Neural crest cell (in vitro differentiated cells): ENCODE measurements around the gene TBC1D30. TPM values are rescaled to one million over a fixed set of nuclear protein-coding genes. Genes with fewer than 3 reads are reported as not detected.
A peak's percentile ranks its signal among the peaks of the same experiment; 100 is the strongest.
"Not testable (repeated sequence)": the region's sequence is repeated elsewhere in the genome, so short reads cannot be mapped to it uniquely, and the experiment has no call there.

Source experiments
- DNase-seq: peaks from one replicate; pipeline ENCODE4 v3.0.0; 2021; ENCODE audit warnings: low read depth, mixed read lengths, low spot score
- H3K27ac Mint-ChIP-seq: one replicate; pipeline ENCODE4 v1.8.0; 2021; ENCODE audit warnings: mild to moderate bottlenecking, mixed read lengths; ENCODE audit not compliant: unreplicated experiment
- H3K27me3 Mint-ChIP-seq: 2 replicates; pipeline ENCODE4 v1.8.0; 2021; ENCODE audit warnings: low read depth, mild to moderate bottlenecking, mixed read lengths
- H3K36me3 Mint-ChIP-seq: 2 replicates; pipeline ENCODE4 v1.8.0; 2021; ENCODE audit warnings: low read depth, mild to moderate bottlenecking, mixed read lengths
- H3K4me1 Mint-ChIP-seq: 2 replicates; pipeline ENCODE4 v1.8.0; 2021; ENCODE audit warnings: mixed read lengths
- H3K4me3 Mint-ChIP-seq: one replicate; pipeline ENCODE4 v1.8.0; 2021; ENCODE audit warnings: mild to moderate bottlenecking, mixed read lengths
- H3K9me3 Mint-ChIP-seq: 2 replicates; pipeline ENCODE4 v1.8.0; 2021; ENCODE audit warnings: mixed read lengths
- CTCF ChIP-seq: fragments of 200-600 bp; sonication (generic); conservative IDR thresholded peaks from 2 replicates; pipeline ENCODE4 v1.5.0; 2021; ENCODE audit warnings: antibody characterized with exemption, mild to moderate bottlenecking
- long read RNA-seq: library from polyadenylated mRNA; unstranded; transcript quantifications from one replicate; pipeline ENCODE4 v2.0.0, GENCODE V29; 2020
- total RNA-seq: library from RNA; stranded (reverse); gene quantifications from 2 replicates; pipeline ENCODE4 v1.2.1, GENCODE V29; 2021

The TBC1D30 gene
- 2.0 and 2.6 TPM in 2 replicates for total RNA-seq
- long read RNA-seq, partial matches to known transcripts = 0 of 2 reads
- long read RNA-seq, other reads (novel, unspliced or antisense) = 2 of 2 reads

GRCh38 chr12:64824500-64825142 is at the start of gene TBC1D30:
TSS of gene TBC1D30 (plus strand) at chr12:64824647. CDS start at chr12:64824880, 233 bp downstream.
- H3K27me3 Mint-ChIP-seq = peaks cover 77% of the 10 kb centered on the region
- peaks cover 4% of the 10 kb centered on the region for H3K36me3 Mint-ChIP-seq
- no peak for TF ChIP-seq CTCF
- H3K27ac Mint-ChIP-seq = no peak within 1 kb of the TSS
- peak; percentile 22 for DNase-seq
- H3K4me1 Mint-ChIP-seq = peaks cover 27% of the 10 kb centered on the region
- H3K4me3 Mint-ChIP-seq = peak within 1 kb of the TSS; percentile 76
- H3K9me3 Mint-ChIP-seq = peaks cover 5% of the 10 kb centered on the region

- H3K4me3 Mint-ChIP-seq, H3K4me1 Mint-ChIP-seq, H3K27ac Mint-ChIP-seq, DNase-seq: not testable (repeated sequence)
- peaks cover 18% of the 10 kb centered on the region for H3K36me3 Mint-ChIP-seq
- H3K27me3 Mint-ChIP-seq = peaks cover 67% of the 10 kb centered on the region
- peaks cover 16% of the 10 kb centered on the region for H3K9me3 Mint-ChIP-seq
These were observed 49.2 kb upstream of the TBC1D30 start for GRCh38 chr12:64775147-64775736.

- DNase-seq = no peak
- Mint-ChIP-seq H3K4me3 (peak overlapping the region; percentile 73), H3K27ac (no peak overlapping the region), H3K36me3 (peaks cover 10% of the 10 kb centered on the region), H3K4me1 (peaks cover 13% of the 10 kb centered on the region), H3K9me3 (peaks cover 8% of the 10 kb centered on the region), H3K27me3 (peaks cover 92% of the 10 kb centered on the region)
- no peak for TF ChIP-seq CTCF
These were observed 45.0 kb upstream of the TBC1D30 start for GRCh38 chr12:64779354-64779974.

GRCh38 chr12:64780132-64780530 is 44.3 kb upstream of the TBC1D30 start:
- peaks cover 8% of the 10 kb centered on the region for H3K9me3 Mint-ChIP-seq
- DNase-seq = no peak
- TF ChIP-seq CTCF = no peak
- peaks cover 94% of the 10 kb centered on the region for H3K27me3 Mint-ChIP-seq
- peaks cover 9% of the 10 kb centered on the region for H3K36me3 Mint-ChIP-seq
- no peak overlapping the region for H3K27ac Mint-ChIP-seq
- peak overlapping the region; percentile 73 for H3K4me3 Mint-ChIP-seq
- peaks cover 13% of the 10 kb centered on the region for H3K4me1 Mint-ChIP-seq

GRCh38 chr12:64780531-64781279 is 43.7 kb upstream of the TBC1D30 start:
- peaks cover 3% of the 10 kb centered on the region for H3K9me3 Mint-ChIP-seq
- no peak overlapping the region for H3K27ac Mint-ChIP-seq
- H3K36me3 Mint-ChIP-seq = peaks cover 3% of the 10 kb centered on the region
- peaks cover 13% of the 10 kb centered on the region for H3K4me1 Mint-ChIP-seq
- no peak for TF ChIP-seq CTCF
- H3K27me3 Mint-ChIP-seq = peaks cover 93% of the 10 kb centered on the region
- peak; percentile 18 for DNase-seq
- peak overlapping the region; percentile 73 for H3K4me3 Mint-ChIP-seq
